HG02970 (cell line): ENCODE measurements around the gene ELAC2.
"Not testable (repeated sequence)": the region's sequence is repeated elsewhere in the genome, so short reads cannot be mapped to it uniquely, and the experiment has no call there.

Experiments used
- ATAC-seq: cut with Tn5 transposase; IDR thresholded peaks from one replicate; pipeline ENCODE4 v1.9.1; 2021; ENCODE audit warnings: mild to moderate bottlenecking, moderate library complexity, moderate number of reproducible peaks; ENCODE audit not compliant: unreplicated experiment, low FRiP score

ELAC2 gene

GRCh38 chr17:12992676-12993075 lies 25.2 kb downstream of the ELAC2 start:
- ATAC-seq: no peak

- no peak for ATAC-seq
These were observed 26.9 kb downstream of the ELAC2 start for GRCh38 chr17:12990926-12991325.

GRCh38 chr17:12990041-12990808 lies 27.6 kb downstream of the ELAC2 start:
- no peak for ATAC-seq

DNA sequence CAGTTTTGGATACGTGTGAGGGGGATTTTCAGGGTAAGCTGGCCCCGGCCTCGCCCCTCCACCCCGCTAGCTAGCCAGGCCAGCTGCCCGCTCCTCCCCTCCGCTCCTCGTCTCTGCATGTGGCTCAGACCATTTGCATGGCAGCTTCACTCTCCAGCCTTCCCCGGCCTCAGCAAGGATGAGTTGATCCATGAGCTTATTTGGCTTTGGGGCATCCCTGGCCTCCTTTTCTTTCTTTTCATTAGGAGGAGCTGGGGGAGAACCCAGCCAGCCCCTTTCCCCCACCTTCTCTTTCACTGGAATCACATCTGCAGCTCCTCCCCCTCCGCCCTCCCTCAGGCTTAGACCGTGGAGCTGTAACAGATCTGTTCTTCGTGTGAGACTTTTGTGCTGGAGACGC lies 30.7 kb downstream of the ELAC2 start:
- no peak for ATAC-seq

GRCh38 chr17:12985431-12986293 lies 32.2 kb downstream of the ELAC2 start:
- no peak for ATAC-seq

- ATAC-seq: no peak
These were observed 33.6 kb downstream of the ELAC2 start for GRCh38 chr17:12983991-12984884.

- no peak for ATAC-seq
These were observed 35.6 kb downstream of the ELAC2 start for GRCh38 chr17:12982224-12982623.

DNA sequence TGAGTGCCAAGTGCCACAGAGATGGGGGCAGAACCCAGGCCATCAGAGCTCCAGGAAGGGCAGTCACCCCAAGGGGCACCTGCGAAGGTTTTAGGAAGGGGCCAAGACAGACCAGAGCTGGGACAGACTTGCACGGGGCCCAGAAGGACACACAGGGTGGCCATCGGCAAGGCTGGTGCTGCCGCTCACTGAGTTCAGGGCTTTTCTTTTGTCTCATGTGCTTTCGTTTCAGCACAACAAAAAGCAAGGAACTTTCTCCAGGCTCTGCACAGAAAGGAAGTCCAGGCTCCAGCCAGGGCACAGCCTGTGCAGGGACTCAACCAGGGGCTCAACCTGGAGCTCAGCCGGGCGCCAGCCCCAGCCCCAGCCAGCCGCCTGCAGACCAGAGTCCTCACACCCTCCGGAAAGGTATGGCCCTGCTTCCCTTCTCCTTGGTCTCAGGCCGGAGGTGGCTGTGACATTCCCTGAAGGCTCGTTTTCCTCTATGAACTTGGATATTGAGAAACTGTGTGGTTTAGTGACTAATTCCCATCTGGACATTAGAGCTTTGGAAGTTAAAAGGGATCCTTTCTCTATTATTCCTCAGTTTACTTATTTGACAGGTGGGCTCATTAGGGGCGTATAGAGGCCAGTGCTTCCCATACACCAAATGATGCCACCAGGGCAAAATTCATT lies 37.9 kb downstream of the ELAC2 start:
- no peak for ATAC-seq

- no peak for ATAC-seq
These were observed 38.6 kb downstream of the ELAC2 start for GRCh38 chr17:12979246-12979645.

DNA sequence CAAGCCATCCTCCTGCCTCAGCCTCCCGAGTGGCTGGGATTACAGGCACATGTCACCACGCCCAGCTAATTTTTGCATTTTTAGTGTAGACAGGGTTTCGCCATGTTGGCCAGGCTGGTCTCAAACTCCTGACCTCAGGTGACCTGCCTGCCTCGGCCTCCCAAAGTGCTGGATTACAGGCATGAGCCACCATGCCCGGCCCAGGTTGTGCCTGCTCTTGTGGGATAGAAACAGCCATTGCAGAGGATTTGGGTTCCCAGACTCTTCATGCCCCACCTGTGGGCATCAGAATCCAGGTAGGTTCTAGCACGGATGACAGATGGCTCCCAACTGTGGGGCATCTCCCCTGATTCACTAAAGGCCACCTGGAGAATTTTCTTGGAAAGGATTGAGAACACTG lies 39.0 kb downstream of the ELAC2 start:
- not testable (repeated sequence) for ATAC-seq

DNA sequence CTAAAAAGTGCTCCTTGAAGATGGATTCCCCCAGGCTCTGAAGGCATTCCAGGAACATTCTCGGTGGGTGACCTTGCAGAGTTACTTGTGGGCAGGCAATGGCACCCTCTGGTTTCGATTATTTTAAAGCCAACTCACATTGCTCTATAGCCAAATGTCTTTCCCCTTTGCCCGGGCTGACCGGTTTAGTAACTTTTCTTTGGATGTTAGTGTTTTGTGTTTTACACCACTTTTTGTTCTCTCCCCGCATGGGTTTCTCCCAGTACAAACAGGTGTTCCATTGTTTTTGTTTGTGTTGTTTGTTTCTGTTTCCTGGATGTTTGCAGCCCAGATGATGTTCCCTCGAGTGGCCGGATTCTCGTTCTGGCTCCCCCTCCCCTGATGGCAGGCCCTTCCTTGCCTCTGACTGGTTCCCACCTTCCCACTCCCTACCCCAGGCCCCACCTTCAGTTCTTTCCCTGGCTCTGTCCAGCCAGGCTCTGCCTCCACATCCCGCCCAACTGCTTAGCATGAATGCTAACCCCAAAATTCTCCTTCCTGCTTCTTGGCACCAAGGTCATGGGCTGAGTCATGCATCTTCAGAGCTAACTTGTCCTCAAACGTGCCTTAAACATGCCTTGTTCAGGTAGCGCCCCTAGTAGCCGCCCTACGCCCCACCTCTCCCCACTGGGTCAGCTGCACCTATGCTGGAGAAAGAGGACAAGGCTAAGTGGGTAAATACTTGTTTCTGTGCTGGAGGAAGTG lies 40.6 kb downstream of the ELAC2 start:
- ATAC-seq: no peak

DNA sequence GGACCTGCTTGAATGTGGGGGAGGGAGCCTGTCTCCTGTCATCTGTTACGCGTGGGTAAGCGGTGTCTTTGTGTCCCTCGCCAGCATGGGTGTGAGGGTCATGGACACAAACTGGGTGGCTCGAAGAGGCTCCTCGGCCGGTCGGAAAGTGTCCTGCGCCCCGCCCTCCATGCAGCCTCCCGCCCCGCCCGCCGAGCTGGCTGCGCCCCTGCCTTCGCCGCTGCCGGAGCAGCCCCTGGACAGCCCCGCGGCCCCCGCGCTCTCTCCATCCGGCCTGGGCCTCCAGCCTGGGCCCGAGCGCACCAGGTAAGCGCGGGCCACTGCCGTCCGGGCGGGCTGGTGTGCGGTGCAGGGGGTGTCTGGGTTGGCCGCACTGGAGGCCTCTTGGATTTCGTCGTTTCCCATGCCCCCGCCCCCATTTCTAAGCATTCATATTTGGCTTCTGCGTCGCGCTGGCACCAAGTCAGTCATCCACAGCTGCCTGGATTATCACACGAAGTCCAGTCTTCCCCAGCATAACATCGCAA lies 43.8 kb downstream of the ELAC2 start:
- no peak for ATAC-seq

GRCh38 chr17:12973496-12974004 lies 44.3 kb downstream of the ELAC2 start:
- ATAC-seq: no peak

DNA sequence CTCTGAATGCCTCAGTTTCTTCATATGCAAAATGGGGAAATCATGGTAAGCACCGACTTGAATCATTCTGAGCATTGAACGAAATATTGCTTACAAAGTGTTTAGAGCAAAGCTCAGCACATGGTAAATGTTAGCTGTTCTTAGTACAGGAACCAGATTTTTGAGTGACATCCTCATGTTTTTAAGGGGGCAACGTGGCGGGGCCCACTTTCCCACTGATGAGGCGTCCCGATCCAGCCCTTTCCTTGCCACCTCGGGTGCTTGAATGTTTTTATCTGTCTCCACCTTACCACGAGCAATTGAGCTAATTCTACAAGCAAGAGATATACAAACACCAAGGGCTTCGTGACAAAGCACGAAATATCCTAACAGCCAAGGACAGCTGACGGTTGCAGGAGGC lies 49.9 kb downstream of the ELAC2 start:
- no peak for ATAC-seq

- no peak for ATAC-seq
These were observed 51.4 kb downstream of the ELAC2 start for GRCh38 chr17:12966413-12966812.

- ATAC-seq: no peak
These were observed 51.8 kb downstream of the ELAC2 start for GRCh38 chr17:12965988-12966387.

GRCh38 chr17:12964840-12965239 lies 53.0 kb downstream of the ELAC2 start:
- ATAC-seq: no peak

DNA sequence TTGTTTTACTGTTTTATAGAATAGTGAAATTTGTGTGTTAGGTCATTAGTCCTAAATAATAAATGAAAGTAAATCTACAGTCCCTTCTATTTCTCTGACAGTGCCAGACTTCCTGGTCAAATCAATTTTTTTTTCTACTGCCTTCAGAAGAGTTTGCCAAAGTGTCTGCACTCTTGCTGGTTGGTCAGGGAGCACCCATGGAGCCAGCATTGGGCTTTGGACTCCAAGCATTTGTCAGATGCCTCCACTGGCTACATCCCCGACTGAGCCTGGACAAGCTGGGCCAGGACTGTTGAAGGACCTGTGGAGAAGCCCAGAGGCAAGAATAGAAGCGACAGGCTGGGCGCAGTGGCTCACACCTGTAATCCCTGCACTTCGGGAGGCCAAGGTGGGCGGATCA lies 53.7 kb downstream of the ELAC2 start:
- ATAC-seq: no peak

DNA sequence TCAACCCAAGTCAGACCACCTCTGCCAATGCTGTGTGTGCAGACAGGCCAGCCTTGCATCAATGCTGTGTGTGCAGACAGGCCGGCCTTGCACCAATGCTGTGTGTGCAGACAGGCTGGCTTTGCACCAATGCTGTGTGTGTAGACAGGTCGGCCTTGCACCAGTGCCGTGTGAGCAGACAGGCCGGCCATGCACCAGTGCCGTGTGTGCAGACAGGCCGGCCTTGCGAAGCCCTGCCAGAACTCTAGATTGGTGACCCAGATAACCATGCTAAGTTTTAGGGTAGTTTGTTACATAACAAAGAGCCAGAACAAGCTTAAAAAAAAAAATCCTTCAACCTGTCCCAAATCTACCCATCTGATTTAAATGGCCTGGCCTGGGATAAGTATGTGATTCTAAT lies 54.3 kb downstream of the ELAC2 start:
- ATAC-seq: no peak
